ENCODE data around the gene FNDC3B. TPM values are rescaled to one million over a fixed set of nuclear protein-coding genes. Genes with fewer than 3 reads are reported as not detected.

FNDC3B gene
- total and polyA plus RNA-seq, 2 of the 8 experiments (the other 6 are each of a cell fraction or from before 2014, with no cell fraction given), result 14.1 to 44.4 TPM

DNA sequence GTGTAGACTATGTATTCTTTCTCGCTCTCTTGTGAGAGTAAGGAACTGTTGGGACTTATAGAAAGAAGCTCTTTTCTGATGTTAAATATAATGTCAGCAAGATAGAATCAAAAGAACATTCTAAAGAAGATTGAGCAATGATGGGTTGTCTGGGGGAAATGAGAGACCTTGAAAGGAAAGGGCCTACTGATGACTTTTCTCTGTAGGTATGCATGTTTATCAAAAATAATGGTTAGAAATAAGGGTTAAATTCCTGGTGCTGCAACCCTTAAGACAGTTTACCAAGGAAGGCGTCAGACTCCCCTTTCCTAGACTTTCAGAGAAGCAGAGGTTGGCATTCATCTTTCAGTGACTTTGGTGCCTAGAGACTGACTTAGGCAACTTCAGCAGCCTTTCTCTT is 339.1 kb downstream of the FNDC3B start:
- H3K4me2 ChIP-seq (ENCODE audit: insufficient read depth in 1 of 2, low read depth in 2 of 2, low read length in 2 of 2), result no peak overlapping the region
- FAIRE-seq, result no peak
- H3K27me3 ChIP-seq (replicated peaks in 1 of 4; ENCODE audit: control insufficient read depth in 3 of 4, extremely low read depth in 1 of 4, insufficient read depth in 3 of 4, low read length in 3 of 4), result no peaks in the 10 kb centered on the region
- no peak overlapping the region for H3K18ac ChIP-seq (ENCODE audit: extremely low read depth, low read length)
- no peaks in the 10 kb centered on the region for H3K79me1 ChIP-seq (ENCODE audit: low read depth, low read length)
- no peak overlapping the region for H2AK5ac ChIP-seq (ENCODE audit: low read depth, low read length)
- no peak overlapping the region for H4K8ac ChIP-seq (ENCODE audit: extremely low read depth, insufficient read depth, low read length)
- H3K36me3 ChIP-seq (ENCODE audit: control insufficient read depth in 2 of 4, insufficient read depth in 4 of 4, low read length in 3 of 4), result peaks cover 14 to 37% (median 29%) of the 10 kb centered on the region in 4 experiments
- peaks cover 11 to 12% of the 10 kb centered on the region in 2 experiments; a peak in 3 of 4 replicates for H3K9me3 ChIP-seq (ENCODE audit: insufficient read depth in 2 of 2, low read depth in 1 of 2, low read length in 1 of 2)
- H3K56ac ChIP-seq (replicated peaks; ENCODE audit: insufficient read length, low read depth, low read length), result no peak overlapping the region
- POLR2A ChIA-PET (ENCODE audit: partially characterized antibody), result no interaction called here
- CTCF ChIA-PET (ENCODE audit: partially characterized antibody), result no interaction called here
- no peak overlapping the region for H2BK20ac ChIP-seq (ENCODE audit: low read length)
- H2BK5ac ChIP-seq (ENCODE audit: low read depth, low read length), result no peak overlapping the region
- H4K20me1 ChIP-seq (replicated peaks in 1 of 2; ENCODE audit: control insufficient read depth in 1 of 2, insufficient read depth in 2 of 2, low read length in 2 of 2), result no peaks in the 10 kb centered on the region
- H3K14ac ChIP-seq (ENCODE audit: insufficient read length), result no peak overlapping the region
- no peak overlapping the region for H2BK12ac ChIP-seq (ENCODE audit: low read depth, low read length)
- no peak overlapping the region for H4K5ac ChIP-seq (ENCODE audit: insufficient read length, low read depth, low read length)
- no peak overlapping the region for H4K91ac ChIP-seq (replicated peaks; ENCODE audit: insufficient read length, low read length)
- H3K23ac ChIP-seq (ENCODE audit: insufficient read length), result no peak overlapping the region
- H3K23me2 ChIP-seq (ENCODE audit: low read depth, low read length), result no peaks in the 10 kb centered on the region
- H3K79me2 ChIP-seq (ENCODE audit: control insufficient read depth in 1 of 2, insufficient read depth in 2 of 2, low read length in 2 of 2), result no peaks in the 10 kb centered on the region
- no peak for DNase-seq (ENCODE audit: low read depth in 1 of 2, low spot score in 2 of 2)
- no peak overlapping the region for H2BK15ac ChIP-seq (ENCODE audit: low read length)
- no peak overlapping the region for H2BK120ac ChIP-seq (replicated peaks; ENCODE audit: low read depth, low read length)
- no peak overlapping the region for H2AFZ ChIP-seq (ENCODE audit: low read length)
- H3K4me3 ChIP-seq (ENCODE audit: extremely low read depth in 1 of 4, insufficient read depth in 2 of 4, low read depth in 3 of 4, low read length in 4 of 4), result no peak overlapping the region
- H3K4ac ChIP-seq (replicated peaks; ENCODE audit: insufficient read length, low read depth, low read length), result no peak overlapping the region
- 98% methylated on average over 2 of the region's 2 CpGs; no CpG with 5 or more reads in 1 of the 2 experiments for WGBS, 2 experiments (ENCODE audit: extremely low coverage in 1 of 2, insufficient coverage in 1 of 2, insufficient read length in 1 of 2, insufficient replicate concordance in 2 of 2, low coverage in 1 of 2, low lambda C conversion rate in 2 of 2, missing lambda C conversion rate in 1 of 2)
- H3K27ac ChIP-seq (ENCODE audit: low read depth, low read length), result no peak overlapping the region
- H3K9ac ChIP-seq (replicated peaks in 1 of 4; ENCODE audit: extremely low read depth in 1 of 4, low read depth in 3 of 4, low read length in 3 of 4), result no peak overlapping the region
- no peaks in the 10 kb centered on the region for H3K4me1 ChIP-seq (replicated peaks in 1 of 4; ENCODE audit: control insufficient read depth in 3 of 4, insufficient read depth in 4 of 4, low read length in 3 of 4)
- TF ChIP-seq ASH2L (IDR thresholded peaks at IDR 0.05; ENCODE audit: low read length) (no peak), CHD1 (IDR thresholded peaks at IDR 0.05; ENCODE audit: low read depth, low read length) (no peak), TEAD4 (IDR thresholded peaks at IDR 0.05; ENCODE audit: low read depth, low read length) (no peak), EZH2 (IDR thresholded peaks at IDR 0.05; ENCODE audit: low read depth, low read length, severe bottlenecking) (no peak)
